HG03045 (cell line): Measurements from ENCODE around the gene NDUFA5.
A peak's percentile ranks its signal among the peaks of the same experiment; 100 is the strongest.
"Not testable (repeated sequence)": the region's sequence is repeated elsewhere in the genome, so short reads cannot be mapped to it uniquely, and the experiment has no call there.

Experiments
- ATAC-seq: cut with Tn5 transposase; IDR thresholded peaks from one replicate; pipeline ENCODE4 v1.9.1; 2021; ENCODE audit warnings: mild to moderate bottlenecking, moderate library complexity; ENCODE audit not compliant: unreplicated experiment

NDUFA5 gene

DNA sequence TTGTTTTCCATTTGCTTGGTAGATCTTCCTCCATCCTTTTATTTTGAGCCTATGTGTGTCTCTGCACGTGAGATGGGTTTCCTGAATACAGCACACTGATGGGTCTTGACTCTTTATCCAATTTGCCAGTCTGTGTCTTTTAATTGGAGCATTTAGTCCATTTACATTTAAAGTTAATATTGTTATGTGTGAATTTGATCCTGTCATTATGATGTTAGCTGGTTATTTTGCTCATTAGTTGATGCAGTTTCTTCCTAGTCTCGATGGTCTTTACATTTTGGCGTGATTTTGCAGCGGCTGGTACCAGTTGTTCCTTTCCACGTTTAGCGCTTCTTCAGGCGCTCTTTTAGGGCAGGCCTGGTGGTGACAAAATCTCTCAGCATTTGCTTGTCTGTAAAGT is 31.1 kb downstream of the NDUFA5 start:
- not testable (repeated sequence) for ATAC-seq

GRCh38 chr7:123522066-123522465 is 35.6 kb downstream of the NDUFA5 start:
- no peak for ATAC-seq

DNA sequence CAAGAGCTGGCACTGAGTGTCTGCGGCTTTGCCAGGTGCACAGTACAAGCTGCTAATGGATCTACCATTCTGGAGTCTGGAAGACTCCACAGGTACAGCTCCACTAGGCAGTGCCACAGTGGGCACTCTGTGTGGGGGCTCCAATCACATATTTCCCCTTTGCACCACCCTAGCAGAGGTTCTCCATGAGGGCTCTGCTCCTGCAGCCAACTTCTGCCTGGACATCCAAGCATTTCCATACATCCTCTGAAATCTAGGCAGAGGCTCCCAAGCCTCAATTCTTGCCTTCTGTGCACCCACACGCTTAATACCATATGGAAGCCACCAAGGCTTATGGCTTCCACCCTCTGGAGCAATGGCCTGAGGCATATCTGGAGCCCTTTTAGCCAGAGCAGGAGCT is 52.4 kb downstream of the NDUFA5 start:
- ATAC-seq = no peak

DNA sequence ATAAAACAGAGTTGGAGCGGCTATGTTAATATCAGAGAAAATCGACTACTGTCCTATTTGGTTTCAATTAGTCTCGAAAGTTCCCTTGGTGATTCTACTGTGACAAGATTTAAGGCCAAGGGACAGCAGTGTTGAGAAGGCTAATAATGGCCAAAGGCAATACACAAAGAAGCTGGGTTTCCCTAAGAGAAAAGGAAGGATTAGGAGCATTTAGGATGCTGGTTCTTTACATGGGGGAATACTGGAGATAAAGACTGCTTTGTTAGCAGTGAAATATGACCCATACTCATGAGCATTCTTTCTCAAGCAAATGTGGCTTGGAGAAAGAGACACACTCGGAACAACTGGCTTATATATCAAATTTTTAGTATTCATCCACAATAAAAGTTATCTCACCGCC is 55.4 kb downstream of the NDUFA5 start:
- ATAC-seq = no peak

- ATAC-seq = no peak
These were observed 56.6 kb downstream of the NDUFA5 start for GRCh38 chr7:123500878-123501489.

DNA sequence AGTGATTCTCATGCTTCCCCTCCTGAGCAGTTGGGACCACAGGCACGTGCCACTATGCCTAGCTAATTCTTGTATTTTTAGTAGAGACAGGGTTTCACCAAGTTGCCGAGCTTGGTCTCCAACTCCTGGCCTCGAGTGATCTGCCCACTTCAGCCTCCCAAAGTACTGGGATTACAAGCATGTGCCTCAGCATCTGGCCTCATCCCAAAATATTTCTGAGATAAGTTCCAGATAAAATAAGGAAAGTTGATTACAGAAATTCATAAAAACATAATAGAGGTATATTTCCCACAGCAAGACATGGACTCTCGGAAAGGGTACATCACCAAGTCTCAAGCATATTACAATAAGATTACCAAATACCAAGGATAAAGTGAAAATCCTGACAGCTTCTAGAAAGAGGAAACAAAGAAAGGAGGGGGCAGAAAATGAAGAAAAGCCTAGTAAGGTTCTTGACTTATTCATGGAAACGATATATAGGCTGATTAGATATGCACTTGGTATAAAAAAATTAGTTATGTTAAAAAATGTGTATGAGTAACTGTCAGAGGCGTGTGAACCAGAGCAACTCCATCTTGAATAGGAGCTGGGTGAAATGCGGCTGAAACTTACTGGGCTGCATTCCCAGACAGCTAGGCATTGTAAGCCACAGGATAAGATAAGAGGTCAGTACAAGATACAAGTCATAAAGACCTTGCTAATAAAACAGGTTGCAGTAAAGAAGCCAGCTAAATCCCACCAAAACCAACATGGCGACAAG is 58.2 kb downstream of the NDUFA5 start:
- ATAC-seq = no peak

DNA sequence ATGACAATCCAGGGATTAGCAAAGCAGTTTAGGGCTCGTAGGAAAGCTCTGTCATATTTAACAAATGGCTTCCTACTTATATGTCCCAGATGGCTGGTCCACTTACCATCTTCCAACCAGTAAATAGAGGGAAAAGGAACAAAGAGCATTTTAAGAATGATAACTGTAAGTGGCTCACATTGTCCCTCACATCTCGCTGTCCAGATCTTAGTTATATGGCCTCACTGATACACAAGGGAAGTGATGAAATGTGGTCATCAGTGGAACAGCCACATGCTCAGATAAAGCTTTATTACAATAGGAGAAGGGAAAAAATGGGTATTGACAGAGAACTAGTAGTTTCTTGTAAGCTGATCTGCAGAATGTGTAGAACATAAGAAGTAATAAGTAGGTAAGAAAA is 59.0 kb downstream of the NDUFA5 start:
- ATAC-seq = no peak

DNA sequence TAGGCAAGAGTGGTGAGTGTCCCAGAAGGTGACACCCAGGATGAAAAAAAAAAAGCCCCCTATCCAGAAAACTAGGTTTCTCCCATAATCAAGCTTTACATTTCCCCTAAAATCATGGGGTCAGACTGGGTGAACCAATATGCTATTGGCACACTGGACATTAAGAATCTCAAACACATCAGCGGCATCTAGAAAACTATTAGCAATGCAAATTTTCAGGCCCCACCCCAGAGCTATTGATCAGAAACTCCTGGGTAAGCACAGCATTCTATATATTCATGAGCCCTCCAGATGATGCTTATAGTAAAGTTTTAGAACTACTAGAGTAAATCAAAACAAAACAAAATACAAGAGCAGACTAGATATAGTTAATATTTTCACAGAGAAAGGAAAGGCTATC is 59.6 kb downstream of the NDUFA5 start:
- no peak for ATAC-seq

- ATAC-seq = no peak
These were observed 63.3 kb downstream of the NDUFA5 start for GRCh38 chr7:123494193-123494796.

- peak; percentile 66 for ATAC-seq
These were observed 65.1 kb downstream of the NDUFA5 start for GRCh38 chr7:123492485-123492884.
